Stimulated activated CD8-positive, alpha-beta memory T cell treated with anti-CD3 and anti-CD28 coated beads, Interleukin-12 subunit alpha, Interleukin-12 subunit beta, amount 100 ng/mL, for 1 hour (primary cell): ENCODE measurements around the gene CCDC83.
"Not testable (repeated sequence)": the region's sequence is repeated elsewhere in the genome, so short reads cannot be mapped to it uniquely, and the experiment has no call there.

Source experiments
- DNase-seq: peaks from one replicate; pipeline ENCODE4 v3.0.0-alpha.2; 2020; ENCODE audit warnings: low read depth

Gene CCDC83

GRCh38 chr11:85835729-85836128, 19.5 kb upstream of the CCDC83 start:
- DNase-seq = no peak

DNA sequence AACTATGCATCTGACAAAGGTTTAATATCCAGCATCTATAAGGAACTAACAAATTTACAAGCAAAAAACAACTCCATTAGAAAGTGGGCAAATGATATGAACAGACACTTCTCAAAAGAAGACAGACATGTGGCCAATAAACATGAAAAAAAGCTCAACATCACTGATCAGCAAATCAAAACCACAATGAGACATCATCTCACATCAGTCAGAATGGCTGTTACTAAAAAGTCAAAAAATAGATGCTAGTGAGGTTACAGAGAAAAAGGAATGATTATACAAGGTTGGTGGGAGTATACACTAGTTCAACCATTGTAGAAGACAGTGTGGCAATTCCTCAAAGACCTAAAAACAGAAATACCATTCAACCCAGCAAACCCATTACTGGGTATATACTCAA, 14.3 kb upstream of the CCDC83 start:
- DNase-seq = not testable (repeated sequence)

- DNase-seq = no peak
These were observed 11.3 kb upstream of the CCDC83 start for GRCh38 chr11:85843929-85844328.

DNA sequence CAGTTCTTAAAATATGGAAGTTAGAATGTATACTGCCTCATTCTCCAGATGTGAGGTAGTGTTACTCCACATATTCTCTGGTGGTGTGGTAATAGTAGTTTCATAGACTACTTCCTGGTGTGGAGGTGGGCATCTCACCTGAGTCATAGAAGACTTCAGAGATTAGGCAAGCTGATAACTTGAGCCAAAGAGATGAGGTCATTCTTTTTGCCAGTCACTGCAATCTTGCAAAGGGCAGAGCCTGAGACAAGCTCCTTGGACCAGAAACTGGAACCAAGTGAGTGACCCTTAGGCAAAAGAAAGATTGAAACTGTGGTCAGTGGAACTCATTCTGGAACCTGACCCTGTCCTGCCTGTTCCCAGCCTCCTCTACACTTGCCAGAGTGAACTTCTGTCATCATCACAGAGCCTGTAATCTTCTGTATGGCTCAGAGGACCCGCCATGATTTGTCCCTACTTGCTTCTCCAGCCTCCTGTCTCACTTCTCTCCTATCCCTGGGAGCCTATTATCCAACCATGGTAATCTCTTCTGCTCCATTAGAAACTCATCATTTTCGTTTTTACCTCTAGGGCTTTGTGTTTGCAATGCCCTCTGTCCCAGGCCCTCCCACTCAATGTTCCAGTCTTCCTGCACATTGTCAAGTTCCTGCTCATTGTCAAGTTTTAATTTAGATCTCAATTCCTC, 10.6 kb upstream of the CCDC83 start:
- DNase-seq = no peak

- DNase-seq = no peak
These were observed 10.0 kb upstream of the CCDC83 start for GRCh38 chr11:85845124-85845631.

- no peak for DNase-seq
These were observed 7.7 kb upstream of the CCDC83 start for GRCh38 chr11:85847436-85847835.

GRCh38 chr11:85848006-85848405, 7.2 kb upstream of the CCDC83 start:
- no peak for DNase-seq

DNA sequence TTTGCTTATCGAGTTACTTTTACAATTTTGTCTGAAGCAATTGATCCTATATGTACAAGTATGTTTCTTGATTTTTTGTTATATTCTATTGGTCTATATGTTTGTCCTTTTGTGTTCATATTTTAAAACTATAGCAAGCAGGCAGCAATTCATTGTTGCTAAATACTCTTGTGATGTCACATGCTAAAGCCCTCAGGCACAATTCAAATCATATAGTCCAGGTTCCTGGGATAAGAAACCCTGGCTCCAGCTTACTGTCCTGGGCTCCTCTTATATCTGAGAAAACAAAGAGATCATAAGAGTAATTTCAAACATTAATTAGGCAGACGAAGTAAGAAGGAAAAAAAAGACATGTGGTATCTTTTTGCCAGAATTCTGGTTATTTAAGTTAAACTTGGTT, 6.6 kb upstream of the CCDC83 start:
- DNase-seq = no peak

DNA sequence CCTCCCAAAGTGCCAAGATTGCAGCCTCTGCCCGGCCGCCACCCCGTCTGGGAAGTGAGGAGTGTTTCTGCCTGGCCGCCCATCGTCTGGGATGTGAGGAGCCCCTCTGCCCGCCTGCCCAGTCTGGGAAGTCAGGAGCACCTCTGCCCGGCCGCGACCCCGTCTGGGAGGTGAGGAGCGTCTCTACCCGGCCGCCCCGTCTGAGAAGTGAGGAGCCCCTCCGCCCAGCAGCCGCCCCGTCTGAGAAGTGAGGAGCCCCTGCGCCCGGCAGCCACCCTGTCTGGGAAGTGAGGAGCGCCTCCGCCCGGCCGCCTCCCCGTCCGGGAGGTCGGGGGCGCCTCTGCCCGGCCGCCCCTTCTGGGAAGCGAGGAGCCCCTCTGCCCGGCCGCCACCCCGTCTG, 2.4 kb upstream of the CCDC83 start:
- not testable (repeated sequence) for DNase-seq

GRCh38 chr11:85853541-85853940, 1.6 kb upstream of the CCDC83 start:
- DNase-seq = not testable (repeated sequence)

DNA sequence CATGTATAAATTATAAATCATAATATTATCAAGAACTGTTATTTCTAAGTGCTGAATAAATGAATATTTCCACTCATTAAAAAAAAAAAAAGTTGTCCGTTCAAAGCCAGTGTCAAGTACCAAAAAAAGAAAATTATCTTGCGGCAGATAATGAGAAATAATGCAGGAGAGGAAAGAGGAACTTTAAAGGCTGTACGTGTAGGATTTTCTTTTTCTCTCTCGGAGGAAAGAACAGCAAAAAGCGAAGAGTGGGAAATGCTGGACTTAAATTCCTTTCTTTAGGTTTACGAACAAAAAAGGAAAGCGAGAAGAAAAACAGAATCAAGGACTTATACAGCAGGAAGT, 999 bp upstream of the CCDC83 start:
- no peak for DNase-seq

DNA sequence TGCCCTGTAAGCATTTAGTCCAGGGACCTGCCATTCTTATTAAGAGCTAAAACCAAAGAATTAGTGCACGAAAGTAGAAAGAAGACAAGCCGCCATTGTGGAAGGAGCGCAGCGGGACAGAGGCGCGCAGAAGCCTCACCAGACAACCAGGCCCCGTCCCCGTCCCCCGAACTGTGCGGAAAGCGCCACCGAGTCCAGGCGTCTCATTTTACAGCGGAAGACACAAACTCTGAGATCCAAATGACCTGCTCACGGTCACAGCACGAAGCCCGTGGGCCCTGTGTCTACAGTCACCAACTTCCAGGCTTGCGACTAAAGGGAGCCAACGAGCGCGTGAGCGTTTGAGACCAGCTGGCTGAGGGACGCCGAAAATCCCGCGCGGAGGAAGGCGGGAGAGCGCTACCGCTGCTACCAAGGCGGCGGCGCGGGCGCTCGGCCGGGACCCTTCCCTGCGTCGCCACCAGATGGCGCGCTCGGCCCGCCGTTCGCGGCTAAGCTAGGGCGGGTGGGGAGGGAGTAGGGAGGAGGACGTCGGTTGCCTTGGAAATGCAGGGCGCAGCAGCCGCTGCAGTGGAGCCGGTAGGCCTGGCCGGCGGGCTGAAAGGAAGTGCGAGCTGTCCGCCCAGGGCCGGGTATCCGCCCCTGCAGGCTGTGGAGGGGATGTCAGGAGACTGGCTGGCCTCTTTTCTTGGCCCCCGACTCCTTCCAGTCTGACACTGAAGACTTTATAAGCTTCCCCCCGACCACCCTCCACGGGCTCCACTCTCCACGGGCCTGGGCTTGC, 434 bp upstream of the CCDC83 start:
- DNase-seq = peak; percentile 78

- no peak for DNase-seq
These were observed 1.9 kb downstream of the CCDC83 start for GRCh38 chr11:85857098-85857497.

GRCh38 chr11:85859541-85859940, 4.4 kb downstream of the CCDC83 start:
- DNase-seq = not testable (repeated sequence)

GRCh38 chr11:85863855-85864254, 8.7 kb downstream of the CCDC83 start:
- no peak for DNase-seq

GRCh38 chr11:85866137-85866827, 11.1 kb downstream of the CCDC83 start:
- DNase-seq = no peak

DNA sequence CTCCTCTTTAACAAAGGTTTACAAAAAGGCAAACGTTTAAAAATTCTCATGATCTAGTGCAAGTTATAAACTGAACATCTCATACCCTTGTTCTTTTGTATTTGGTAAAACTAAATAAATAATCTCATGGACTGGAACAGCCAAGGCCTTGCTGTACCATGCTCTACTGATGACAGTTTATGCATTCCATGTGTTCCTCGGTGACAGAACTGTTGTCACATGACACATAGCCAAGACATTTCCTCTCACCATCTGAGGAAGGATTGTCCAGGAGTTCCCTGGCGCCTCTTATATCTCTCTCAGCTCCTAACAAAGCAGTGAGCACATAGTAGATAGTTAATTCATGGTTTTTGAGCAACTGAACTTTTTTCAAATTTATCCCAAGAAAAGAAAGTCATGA, 12.6 kb downstream of the CCDC83 start:
- no peak for DNase-seq

DNA sequence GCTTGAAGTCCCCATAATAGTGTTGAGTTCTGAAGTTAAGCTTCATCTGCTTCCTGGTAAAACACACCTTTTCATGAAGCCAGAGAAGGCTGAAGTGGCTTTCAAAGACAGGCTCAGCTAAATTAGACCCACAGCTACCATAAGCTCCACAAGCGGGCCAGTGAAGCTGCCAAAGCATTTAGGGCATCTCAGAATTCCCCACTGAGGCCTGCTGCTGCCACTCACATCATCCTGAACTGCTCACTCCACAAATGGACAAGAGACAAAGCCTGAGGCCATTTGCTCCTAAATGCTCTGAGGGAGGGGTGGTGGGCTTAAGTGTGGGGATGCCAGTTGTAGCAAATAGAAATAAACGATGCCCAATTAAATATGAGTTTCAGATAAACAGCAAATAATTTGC, 14.6 kb downstream of the CCDC83 start:
- no peak for DNase-seq

GRCh38 chr11:85874265-85874664, 19.1 kb downstream of the CCDC83 start:
- no peak for DNase-seq

- no peak for DNase-seq
These were observed 20.3 kb downstream of the CCDC83 start for GRCh38 chr11:85875505-85875904.

GRCh38 chr11:85884581-85885021, 29.4 kb downstream of the CCDC83 start:
- DNase-seq = no peak

GRCh38 chr11:85886089-85887056, 31.2 kb downstream of the CCDC83 start:
- DNase-seq = no peak
